Transverse colon (tissue), 3 donors: ENCODE results near the gene PES1.

Experiments used
- EP300 ChIP-seq: sonication (generic); formaldehyde crosslinking; IDR thresholded peaks from one replicate; pipeline ENCODE4 v1.6.1; 2017; ENCODE audit warnings: antibody characterized with exemption, low read depth
- POLR2A ChIP-seq: fragments of 450-650 bp; IDR thresholded peaks from one replicate; pipeline ENCODE4 v1.6.1; 2016; ENCODE audit warnings: antibody characterized with exemption, mild to moderate bottlenecking, moderate library complexity
- TF ChIP-seq, protein P1 (sequence below), 5 experiments: fragments of 200-600 bp in 3 of 5; fragments of 450-650 bp in 2 of 5; sonication (generic) in 3 of 5; IDR thresholded peaks; 1 replicate in 2 of 5; 2 replicates in 3 of 5; pipeline ENCODE4 v1.5.1; 2016 to 2017; ENCODE audit warnings: antibody characterized with exemption in 5 of 5, inconsistent platforms in 3 of 5, mild to moderate bottlenecking in 2 of 5, moderate library complexity in 1 of 5

DNA sequence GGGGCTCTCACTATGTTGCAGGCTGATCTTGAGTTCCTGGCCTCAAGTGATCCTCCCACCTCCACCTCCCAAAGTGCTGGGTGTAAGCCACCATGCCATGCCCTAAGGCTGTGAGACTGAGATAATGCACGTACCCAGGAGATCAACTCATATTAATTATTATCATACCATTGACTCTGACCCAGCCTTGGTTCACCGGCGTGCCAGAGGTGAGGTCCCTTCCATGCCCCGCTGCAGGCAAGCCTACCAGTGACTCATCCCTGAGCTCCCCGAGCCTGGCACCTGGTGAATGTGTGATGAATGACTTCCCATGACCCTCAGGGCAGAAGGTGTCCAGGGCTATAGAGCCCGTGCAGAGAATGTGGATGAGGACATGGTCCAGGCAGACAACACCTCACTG, 29.3 kb downstream of the PES1 start:
- TF ChIP-seq, protein P1, sequence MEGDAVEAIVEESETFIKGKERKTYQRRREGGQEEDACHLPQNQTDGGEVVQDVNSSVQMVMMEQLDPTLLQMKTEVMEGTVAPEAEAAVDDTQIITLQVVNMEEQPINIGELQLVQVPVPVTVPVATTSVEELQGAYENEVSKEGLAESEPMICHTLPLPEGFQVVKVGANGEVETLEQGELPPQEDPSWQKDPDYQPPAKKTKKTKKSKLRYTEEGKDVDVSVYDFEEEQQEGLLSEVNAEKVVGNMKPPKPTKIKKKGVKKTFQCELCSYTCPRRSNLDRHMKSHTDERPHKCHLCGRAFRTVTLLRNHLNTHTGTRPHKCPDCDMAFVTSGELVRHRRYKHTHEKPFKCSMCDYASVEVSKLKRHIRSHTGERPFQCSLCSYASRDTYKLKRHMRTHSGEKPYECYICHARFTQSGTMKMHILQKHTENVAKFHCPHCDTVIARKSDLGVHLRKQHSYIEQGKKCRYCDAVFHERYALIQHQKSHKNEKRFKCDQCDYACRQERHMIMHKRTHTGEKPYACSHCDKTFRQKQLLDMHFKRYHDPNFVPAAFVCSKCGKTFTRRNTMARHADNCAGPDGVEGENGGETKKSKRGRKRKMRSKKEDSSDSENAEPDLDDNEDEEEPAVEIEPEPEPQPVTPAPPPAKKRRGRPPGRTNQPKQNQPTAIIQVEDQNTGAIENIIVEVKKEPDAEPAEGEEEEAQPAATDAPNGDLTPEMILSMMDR (IDR thresholded peaks at IDR 0.05) = no peak
- TF ChIP-seq POLR2A (no peak), EP300 (no peak)
